ENCODE results near the gene POU3F2. TPM values are rescaled to one million over a fixed set of nuclear protein-coding genes. Genes with fewer than 3 reads are reported as not detected.

Gene POU3F2
- polyA plus RNA-seq, 3 donors = not detected

- Mint-ChIP-seq H3K4me3 (peak overlapping the region in 1 of 2 donors; percentile 80), H3K4me1 (peaks cover 11% of the 10 kb centered on the region), H3K36me3 (peaks cover 0 to 5% of the 10 kb centered on the region in 2 donors), H3K9me3 (peaks cover 0 to 17% (median 6%) of the 10 kb centered on the region in 7 donors), H3K27me3 (ENCODE audit: low read depth in 3 of 3) (peaks cover 80 to 88% (median 84%) of the 10 kb centered on the region in 3 donors), H3K27ac (no peak overlapping the region)
- H3K27me3 ChIP-seq (ENCODE audit: control insufficient read depth in 2 of 2, insufficient read depth in 2 of 2, low read length in 2 of 2) = peaks cover 86 to 89% of the 10 kb centered on the region in 2 donors
- H3K79me2 ChIP-seq (ENCODE audit: insufficient read depth, low read length) = no peaks in the 10 kb centered on the region
- intact Hi-C loops (cut with micrococcal nuclease) = no loop called here
- peaks cover 3 to 35% of the 10 kb centered on the region in 2 donors for H3K9me3 ChIP-seq (replicated peaks in 1 of 2; ENCODE audit: control insufficient read depth in 1 of 2, insufficient read depth in 1 of 2, low read length in 2 of 2)
- no peak overlapping the region for H2AFZ ChIP-seq (ENCODE audit: insufficient read depth, low read depth, low read length, poor library complexity, severe bottlenecking)
- DNase-seq = no peak
- H3K9ac ChIP-seq (ENCODE audit: insufficient read depth, low read length, poor library complexity, severe bottlenecking) = no peak overlapping the region
- no peak for TF ChIP-seq CTCF (IDR thresholded peaks at IDR 0.05)
- no peak overlapping the region for H3K27ac ChIP-seq (ENCODE audit: low read depth in 1 of 2, low read length in 2 of 2)
- no peak overlapping the region for H3K4me3 ChIP-seq (replicated peaks in 1 of 3; ENCODE audit: low read depth in 2 of 3, low read length in 3 of 3)
- H3K4me2 ChIP-seq (replicated peaks; ENCODE audit: extremely low read depth, low read length, poor library complexity, severe bottlenecking) = no peak overlapping the region
- WGBS (ENCODE audit: insufficient coverage) = 6% methylated on average over 23 of the region's 32 CpGs
- no peaks in the 10 kb centered on the region for H4K20me1 ChIP-seq (ENCODE audit: insufficient read depth, low read length)
- H3K4me1 ChIP-seq (ENCODE audit: control insufficient read depth in 1 of 2, insufficient read depth in 2 of 2, low read length in 2 of 2) = no peaks in the 10 kb centered on the region
- no peaks in the 10 kb centered on the region for H3K36me3 ChIP-seq (replicated peaks in 1 of 2; ENCODE audit: control insufficient read depth in 1 of 2, insufficient read depth in 2 of 2, low read length in 2 of 2)
Observed at GRCh38 chr6:98824902-98825599, 9.3 kb upstream of the POU3F2 start.

GRCh38 chr6:98825600-98826230 is 8.7 kb upstream of the POU3F2 start:
- Mint-ChIP-seq H3K36me3 (peaks cover 0 to 5% of the 10 kb centered on the region in 2 donors), H3K4me3 (peak overlapping the region in 1 of 2 donors; percentile 80), H3K9me3 (peaks cover 0 to 19% (median 8%) of the 10 kb centered on the region in 7 donors), H3K27ac (no peak overlapping the region), H3K4me1 (peaks cover 11% of the 10 kb centered on the region), H3K27me3 (ENCODE audit: low read depth in 3 of 3) (peaks cover 86 to 91% (median 90%) of the 10 kb centered on the region in 3 donors)
- H3K36me3 ChIP-seq (replicated peaks in 1 of 2; ENCODE audit: control insufficient read depth in 1 of 2, insufficient read depth in 2 of 2, low read length in 2 of 2) = no peaks in the 10 kb centered on the region
- H2AFZ ChIP-seq (ENCODE audit: insufficient read depth, low read depth, low read length, poor library complexity, severe bottlenecking) = no peak overlapping the region
- no peak overlapping the region for H3K27ac ChIP-seq (ENCODE audit: low read depth in 1 of 2, low read length in 2 of 2)
- H3K27me3 ChIP-seq (ENCODE audit: control insufficient read depth in 2 of 2, insufficient read depth in 2 of 2, low read length in 2 of 2) = peaks cover 88 to 91% of the 10 kb centered on the region in 2 donors
- H3K9ac ChIP-seq (ENCODE audit: insufficient read depth, low read length, poor library complexity, severe bottlenecking) = no peak overlapping the region
- no peak overlapping the region for H3K4me2 ChIP-seq (replicated peaks; ENCODE audit: extremely low read depth, low read length, poor library complexity, severe bottlenecking)
- WGBS (ENCODE audit: insufficient coverage) = 3% methylated on average over 13 of the region's 19 CpGs
- TF ChIP-seq CTCF (IDR thresholded peaks at IDR 0.05) = no peak
- no peaks in the 10 kb centered on the region for H3K4me1 ChIP-seq (ENCODE audit: control insufficient read depth in 1 of 2, insufficient read depth in 2 of 2, low read length in 2 of 2)
- DNase-seq = no peak
- no peaks in the 10 kb centered on the region for H4K20me1 ChIP-seq (ENCODE audit: insufficient read depth, low read length)
- peaks cover 3 to 36% of the 10 kb centered on the region in 2 donors for H3K9me3 ChIP-seq (replicated peaks in 1 of 2; ENCODE audit: control insufficient read depth in 1 of 2, insufficient read depth in 1 of 2, low read length in 2 of 2)
- intact Hi-C loops (cut with micrococcal nuclease) = no loop called here
- no peaks in the 10 kb centered on the region for H3K79me2 ChIP-seq (ENCODE audit: insufficient read depth, low read length)
- no peak overlapping the region for H3K4me3 ChIP-seq (replicated peaks in 1 of 3; ENCODE audit: low read depth in 2 of 3, low read length in 3 of 3)

Data from CD14-positive monocyte (primary cell).